B cell (primary cell): ENCODE data around the gene RASGRP2. TPM values are rescaled to one million over a fixed set of nuclear protein-coding genes. Genes with fewer than 3 reads are reported as not detected.

Experiments used
- ATAC-seq: fragments of 200-7000 bp; cut with Tn5 transposase; one replicate; pipeline ENCODE4 v1.10.0; 2021; ENCODE audit warnings: low read depth, mild to moderate bottlenecking, moderate number of reproducible peaks, moderate library complexity
- CTCF ChIA-PET: fragments of 350-600 bp; sonication (Branson Sonifier 250); formaldehyde crosslinking; loops from one replicate; lab custom pipeline; 2021; ENCODE audit warnings: antibody characterized with exemption, inconsistent platforms; lab: Charles Lee
- POLR2A ChIA-PET: fragments of 350-600 bp; sonication (Branson Sonifier 250); formaldehyde crosslinking; loops from one replicate; lab custom pipeline; 2021; ENCODE audit warnings: antibody characterized with exemption; lab: Charles Lee
- DNase-seq: peaks from one replicate; pipeline ENCODE4 v3.0.0; 2013
- H2AFZ ChIP-seq: 2 replicates; pipeline ENCODE4 v1.6.1; 2012; ENCODE audit warnings: mild to moderate bottlenecking, low read depth, low read length; ENCODE audit not compliant: insufficient read depth, poor library complexity, severe bottlenecking
- H3K27ac ChIP-seq, 2 donors: 1 replicate in 1 of 2; 2 replicates in 1 of 2; pipeline ENCODE4 v1.5.1; 2012 to 2013; ENCODE audit warnings: low read length in 2 of 2, mild to moderate bottlenecking in 2 of 2, moderate library complexity in 1 of 2
- H3K27me3 ChIP-seq, 4 experiments: fragments of 200-600 bp in 1 of 4; sonication (generic) in 1 of 4; replicated peaks in 1 of 4; 1 replicate in 2 of 4; 2 replicates in 2 of 4; pipeline versions ENCODE4 v1.6.1 to v1.7.0; 2013 to 2016; ENCODE audit warnings: low read length in 3 of 4, mild to moderate bottlenecking in 2 of 4, mixed read lengths in 1 of 4, moderate library complexity in 1 of 4; ENCODE audit not compliant: insufficient read depth in 4 of 4, control insufficient read depth in 3 of 4; ENCODE audit errors: control extremely low read depth in 1 of 4
- H3K36me3 ChIP-seq, 2 experiments: replicated peaks in 1 of 2; 1 replicate in 1 of 2; 2 replicates in 1 of 2; pipeline versions ENCODE4 v1.6.1 to v1.7.1; 2013; ENCODE audit warnings: low read length in 1 of 2; ENCODE audit not compliant: insufficient read depth in 2 of 2, control insufficient read depth in 1 of 2; ENCODE audit errors: control extremely low read depth in 1 of 2, extremely low read depth in 1 of 2
- H3K4me1 ChIP-seq, 2 donors: fragments of 200-600 bp in 1 of 2; sonication (generic) in 1 of 2; 1 replicate in 1 of 2; 2 replicates in 1 of 2; pipeline versions ENCODE4 v1.5.1 to v1.6.1; 2013 to 2017; ENCODE audit warnings: low read length in 2 of 2; ENCODE audit not compliant: control insufficient read depth in 2 of 2, insufficient read depth in 2 of 2
- H3K4me2 ChIP-seq: replicated peaks from 2 replicates; pipeline ENCODE3; 2012; ENCODE audit warnings: mild to moderate bottlenecking, low read depth, low read length; ENCODE audit not compliant: poor library complexity, severe bottlenecking
- H3K4me3 ChIP-seq, 5 experiments: fragments of 200-600 bp in 1 of 5; sonication (generic) in 1 of 5; 1 replicate in 3 of 5; 2 replicates in 2 of 5; pipeline versions ENCODE4 v1.5.1 to v1.7.0; 2011 to 2016; ENCODE audit warnings: low read length in 4 of 5, mild to moderate bottlenecking in 4 of 5, low read depth in 2 of 5, control low read depth in 1 of 5, moderate library complexity in 1 of 5; ENCODE audit not compliant: insufficient read depth in 1 of 5; ENCODE audit errors: control extremely low read depth in 1 of 5, extremely low read depth in 1 of 5
- H3K79me2 ChIP-seq: fragments of 200-600 bp; sonication (generic); one replicate; pipeline ENCODE4 v1.6.0; 2016; ENCODE audit warnings: low read length; ENCODE audit not compliant: control insufficient read depth, insufficient read depth
- H3K9ac ChIP-seq: fragments of 200-600 bp; sonication (generic); 2 replicates; pipeline ENCODE4 v1.6.1; 2017; ENCODE audit warnings: mild to moderate bottlenecking, low read length, moderate library complexity
- H3K9me3 ChIP-seq, 3 donors: one replicate each; pipeline versions ENCODE4 v1.6.1 to v1.7.1; 2013; ENCODE audit warnings: low read length in 2 of 3; ENCODE audit not compliant: control insufficient read depth in 2 of 3, insufficient read depth in 1 of 3; ENCODE audit errors: control extremely low read depth in 1 of 3
- H4K20me1 ChIP-seq: 2 replicates; pipeline ENCODE4 v1.6.0; 2012; ENCODE audit warnings: mild to moderate bottlenecking, low read length; ENCODE audit not compliant: insufficient read depth, control insufficient read depth, poor library complexity, severe bottlenecking
- H3K27ac Mint-ChIP-seq: one replicate; pipeline ENCODE4 v1.8.0; 2021; ENCODE audit warnings: mixed read lengths
- H3K27me3 Mint-ChIP-seq: one replicate; pipeline ENCODE4 v1.8.0; 2021; ENCODE audit warnings: mixed read lengths
- H3K4me1 Mint-ChIP-seq: one replicate; pipeline ENCODE4 v1.8.0; 2021; ENCODE audit warnings: mixed read lengths
- H3K4me3 Mint-ChIP-seq: one replicate; pipeline ENCODE4 v1.8.0; 2021; ENCODE audit warnings: mixed read lengths
- H3K9me3 Mint-ChIP-seq: one replicate; pipeline ENCODE4 v1.8.0; 2022; ENCODE audit warnings: mixed read lengths; ENCODE audit not compliant: insufficient read depth
- EZH2 ChIP-seq: IDR thresholded peaks from 2 replicates; pipeline ENCODE4 v1.6.1; 2012; ENCODE audit warnings: borderline replicate concordance, low read depth, mild to moderate bottlenecking, moderate library complexity, low read length; ENCODE audit not compliant: insufficient read depth, poor library complexity, severe bottlenecking
- WGBS: methylation state at CpG from one replicate; pipeline ENCODE4 v1.1.5; 2013; ENCODE audit warnings: missing lambda C conversion rate; ENCODE audit not compliant: insufficient coverage; 5-methylcytosine and 5-hydroxymethylcytosine counted together
- intact Hi-C: fragments of 100-400 bp; cut with micrococcal nuclease; formaldehyde crosslinking; loops from one replicate; pipeline ENCODE4 v1.10.0; 2022
- polyA plus RNA-seq: library from polyadenylated mRNA; depleted of rRNA; stranded (reverse); fragments of >200 nt; gene quantifications from 2 replicates; pipeline ENCODE4 v1.2.3, GENCODE V29; 2012
- total RNA-seq, 2 donors: library from RNA; stranded (reverse); fragments of 120-200 nt in 1 of 2; gene quantifications; 1 replicate in 1 of 2; 2 replicates in 1 of 2; pipeline versions ENCODE4 v1.2.3 to v1.2.4, GENCODE V29; 2013 to 2022
- TF ChIP-seq, protein P1 (sequence below): fragments of 200-600 bp; IDR thresholded peaks from one replicate; pipeline ENCODE4 v1.8.0; 2022; ENCODE audit warnings: antibody characterized with exemption, mild to moderate bottlenecking

The RASGRP2 gene
- total and polyA plus RNA-seq, 2 donors (not counting 1 experiment from before 2014, with no cell fraction given): 628 to 1,139 TPM

DNA sequence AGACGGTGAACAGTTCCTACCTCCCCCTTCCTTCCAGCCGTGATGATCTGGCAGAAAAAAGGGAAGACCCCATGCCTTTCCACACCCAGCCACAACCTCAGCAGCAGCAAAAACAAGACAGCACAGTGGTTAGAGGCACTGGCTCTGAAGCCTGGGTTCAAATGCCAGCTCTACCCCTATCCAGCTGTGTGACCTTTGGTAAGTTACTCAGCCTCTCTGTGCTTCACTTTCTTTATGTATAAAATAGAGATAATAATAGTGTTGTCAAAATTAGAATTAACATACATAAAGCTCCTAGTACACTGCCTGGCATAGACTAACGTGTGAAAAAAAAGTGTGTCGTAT lies 25.2 kb downstream of the RASGRP2 start:
- Histone ChIP-seq H4K20me1 (peaks cover 4% of the 10 kb centered on the region), H3K4me1 (peaks cover 7 to 10% of the 10 kb centered on the region in 2 donors), H3K9ac (no peak overlapping the region), H3K4me2 (no peak overlapping the region), H3K9me3 (peaks cover 0 to 10% (median 0%) of the 10 kb centered on the region in 3 donors), H3K79me2 (no peaks in the 10 kb centered on the region), H3K4me3 (no peak overlapping the region), H3K36me3 (no peaks in the 10 kb centered on the region), H3K27me3 (peaks cover 0 to 78% (median 25%) of the 10 kb centered on the region in 4 experiments), H3K27ac (no peak overlapping the region), H2AFZ (no peak overlapping the region)
- WGBS: 86% methylated on average over 4 of the region's 4 CpGs
- Mint-ChIP-seq H3K9me3 (no peaks in the 10 kb centered on the region), H3K27ac (no peak overlapping the region), H3K4me1 (peaks cover 17% of the 10 kb centered on the region), H3K27me3 (peaks cover 71% of the 10 kb centered on the region), H3K4me3 (no peak overlapping the region)
- no peak for ATAC-seq
- no peak for DNase-seq
- intact Hi-C loops: no loop called here
- CTCF ChIA-PET: no interaction called here
- TF ChIP-seq, protein P1, sequence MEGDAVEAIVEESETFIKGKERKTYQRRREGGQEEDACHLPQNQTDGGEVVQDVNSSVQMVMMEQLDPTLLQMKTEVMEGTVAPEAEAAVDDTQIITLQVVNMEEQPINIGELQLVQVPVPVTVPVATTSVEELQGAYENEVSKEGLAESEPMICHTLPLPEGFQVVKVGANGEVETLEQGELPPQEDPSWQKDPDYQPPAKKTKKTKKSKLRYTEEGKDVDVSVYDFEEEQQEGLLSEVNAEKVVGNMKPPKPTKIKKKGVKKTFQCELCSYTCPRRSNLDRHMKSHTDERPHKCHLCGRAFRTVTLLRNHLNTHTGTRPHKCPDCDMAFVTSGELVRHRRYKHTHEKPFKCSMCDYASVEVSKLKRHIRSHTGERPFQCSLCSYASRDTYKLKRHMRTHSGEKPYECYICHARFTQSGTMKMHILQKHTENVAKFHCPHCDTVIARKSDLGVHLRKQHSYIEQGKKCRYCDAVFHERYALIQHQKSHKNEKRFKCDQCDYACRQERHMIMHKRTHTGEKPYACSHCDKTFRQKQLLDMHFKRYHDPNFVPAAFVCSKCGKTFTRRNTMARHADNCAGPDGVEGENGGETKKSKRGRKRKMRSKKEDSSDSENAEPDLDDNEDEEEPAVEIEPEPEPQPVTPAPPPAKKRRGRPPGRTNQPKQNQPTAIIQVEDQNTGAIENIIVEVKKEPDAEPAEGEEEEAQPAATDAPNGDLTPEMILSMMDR: no peak
- no peak for TF ChIP-seq EZH2
- POLR2A ChIA-PET: interaction anchor here (0.9 kb wide), 1 partner anchor 9 kb away, joined by 3 read pairs; no protein-coding TSS in a partner anchor

DNA sequence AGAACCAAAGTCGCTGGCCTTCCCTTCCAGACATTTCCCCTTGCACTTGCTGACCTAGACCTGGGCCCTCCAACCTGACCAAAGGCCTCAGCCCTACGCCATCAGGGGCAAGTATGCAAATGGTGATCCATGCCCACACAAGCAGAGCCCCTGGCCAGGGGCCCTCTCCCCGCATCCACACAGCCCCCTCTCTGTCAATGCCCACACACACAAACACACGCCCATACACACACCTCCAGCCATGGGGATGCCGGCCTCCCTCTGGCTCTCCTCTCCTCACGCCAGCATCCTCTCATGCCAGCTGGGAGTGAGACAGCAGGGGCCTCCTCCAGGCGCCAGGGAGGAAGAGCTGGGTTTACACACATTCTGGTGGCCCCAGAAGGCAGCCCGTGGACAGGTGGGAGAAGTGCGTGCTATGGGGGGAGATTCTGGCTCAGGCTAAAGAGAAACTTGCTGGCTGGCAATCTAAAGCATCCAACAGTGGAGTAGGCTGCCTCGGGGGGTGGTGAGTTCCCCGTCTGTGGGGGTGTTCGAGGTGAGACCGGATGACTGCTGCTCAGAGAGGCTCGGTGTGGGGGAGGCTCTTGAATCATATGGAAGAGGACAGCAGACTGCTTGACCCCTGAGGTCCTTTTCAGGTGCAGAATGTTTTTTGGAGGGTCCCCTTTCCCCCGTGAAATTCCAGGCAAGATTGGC lies 25.7 kb downstream of the RASGRP2 start:
- ChIA-PET POLR2A (interaction anchor here (0.6 to 0.9 kb wide), 2 partner anchors 9 to 80 kb away, joined by 3 to 4 read pairs; no protein-coding TSS in a partner anchor), CTCF (no interaction called here)
- DNase-seq: no peak
- Mint-ChIP-seq H3K9me3 (no peaks in the 10 kb centered on the region), H3K27me3 (peaks cover 71% of the 10 kb centered on the region), H3K4me3 (no peak overlapping the region), H3K4me1 (peaks cover 14% of the 10 kb centered on the region), H3K27ac (no peak overlapping the region)
- no peak overlapping the region for H3K27ac ChIP-seq
- H3K36me3 ChIP-seq: no peaks in the 10 kb centered on the region
- H3K79me2 ChIP-seq: no peaks in the 10 kb centered on the region
- no peak for ATAC-seq
- H3K4me2 ChIP-seq: no peak overlapping the region
- WGBS: 88% methylated on average over 13 of the region's 15 CpGs
- TF ChIP-seq, protein P1: no peak
- no peak for TF ChIP-seq EZH2
- H3K9ac ChIP-seq: no peak overlapping the region
- no peaks in the 10 kb centered on the region for H4K20me1 ChIP-seq
- no peak overlapping the region for H2AFZ ChIP-seq
- peaks cover 5% of the 10 kb centered on the region in 2 donors for H3K4me1 ChIP-seq
- H3K27me3 ChIP-seq: peaks cover 0 to 79% (median 25%) of the 10 kb centered on the region in 4 experiments
- H3K9me3 ChIP-seq: peaks cover 0 to 10% (median 0%) of the 10 kb centered on the region in 3 donors
- intact Hi-C loops: no loop called here
- H3K4me3 ChIP-seq: no peak overlapping the region
